GM12878 (cell line): ENCODE measurements around the gene FPGS.

ENCODE experiments used
- BACH1 ChIP-seq: fragments of 450-650 bp; IDR thresholded peaks from 2 replicates; pipeline ENCODE4 v1.6.1; 2017; ENCODE audit warnings: mild to moderate bottlenecking, borderline replicate concordance
- CEBPB ChIP-seq, 2 experiments: fragments of 150-350 bp in 1 of 2; IDR thresholded peaks; 2 replicates each; pipeline ENCODE4 v1.6.1; 2012 to 2014; ENCODE audit warnings: low read depth in 2 of 2, low read length in 2 of 2, borderline replicate concordance in 1 of 2, inconsistent platforms in 1 of 2
- CTCF ChIP-seq, 3 experiments: IDR thresholded peaks in 2 of 3; conservative IDR thresholded peaks in 1 of 3; 2 replicates each; pipeline ENCODE4 v1.5.1; 2011; ENCODE audit warnings: low read depth in 3 of 3, low read length in 3 of 3, mild to moderate bottlenecking in 3 of 3, control low read depth in 2 of 3, moderate library complexity in 2 of 3, inconsistent platforms in 1 of 3, mixed read lengths in 1 of 3; ENCODE audit not compliant: control insufficient read depth in 2 of 3, insufficient read depth in 1 of 3; ENCODE audit errors: extremely low read depth in 1 of 3
- DPF2 ChIP-seq: fragments of 450-650 bp; IDR thresholded peaks from 2 replicates; pipeline ENCODE4 v1.6.1; 2017; ENCODE audit warnings: mild to moderate bottlenecking
- JUNB ChIP-seq: IDR thresholded peaks from 2 replicates; pipeline ENCODE4 v1.6.1; 2016; ENCODE audit warnings: antibody characterized with exemption, mild to moderate bottlenecking
- NBN ChIP-seq: fragments of 450-650 bp; IDR thresholded peaks from 2 replicates; pipeline ENCODE4 v1.6.1; 2016
- RELB ChIP-seq: fragments of 450-650 bp; IDR thresholded peaks from 2 replicates; pipeline ENCODE4 v1.6.1; 2017; ENCODE audit warnings: low read depth, mild to moderate bottlenecking, moderate library complexity
- SMAD1 ChIP-seq: fragments of 450-650 bp; IDR thresholded peaks from 2 replicates; pipeline ENCODE4 v1.6.1; 2018; ENCODE audit warnings: mild to moderate bottlenecking, low read depth; ENCODE audit not compliant: partially characterized antibody
- USF1 ChIP-seq: IDR thresholded peaks from 2 replicates; pipeline ENCODE4 v1.6.1; 2011; ENCODE audit warnings: borderline replicate concordance, low read depth, mild to moderate bottlenecking, moderate library complexity, mixed read lengths, low read length; ENCODE audit not compliant: insufficient read depth; ENCODE audit errors: extremely low read length

GRCh38 chr9:127810378-127811187, 7.9 kb downstream of the FPGS start:
- TF ChIP-seq BACH1: no peak
- TF ChIP-seq CTCF (IDR thresholded peaks at IDR 0.05 in 2 of 3, conservative IDR thresholded peaks at IDR 0.05 in 1 of 3; ENCODE audit: control insufficient read depth in 2 of 3, extremely low read depth in 1 of 3, insufficient read depth in 1 of 3, low read depth in 3 of 3, low read length in 3 of 3): no peak
- no peak for TF ChIP-seq NBN
- TF ChIP-seq SMAD1: no peak
- TF ChIP-seq USF1: no peak
- no peak for TF ChIP-seq RELB
- no peak for TF ChIP-seq JUNB
- no peak for TF ChIP-seq CEBPB (IDR thresholded peaks at IDR 0.05; ENCODE audit: borderline replicate concordance in 1 of 2, low read depth in 2 of 2, low read length in 2 of 2)
- no peak for TF ChIP-seq DPF2
